Colon (tissue), 2 donors: ENCODE measurements around the gene MYLK4.
"Not testable (repeated sequence)": the region's sequence is repeated elsewhere in the genome, so short reads cannot be mapped to it uniquely, and the experiment has no call there.

ENCODE experiments used
- FAIRE-seq: peaks from 2 replicates; lab custom pipeline; 2012; peaks lifted over from hg19 to GRCh38; lab: Jason Lieb, UNC
- donor health status: control.
- donor health status: control.

Gene MYLK4

DNA sequence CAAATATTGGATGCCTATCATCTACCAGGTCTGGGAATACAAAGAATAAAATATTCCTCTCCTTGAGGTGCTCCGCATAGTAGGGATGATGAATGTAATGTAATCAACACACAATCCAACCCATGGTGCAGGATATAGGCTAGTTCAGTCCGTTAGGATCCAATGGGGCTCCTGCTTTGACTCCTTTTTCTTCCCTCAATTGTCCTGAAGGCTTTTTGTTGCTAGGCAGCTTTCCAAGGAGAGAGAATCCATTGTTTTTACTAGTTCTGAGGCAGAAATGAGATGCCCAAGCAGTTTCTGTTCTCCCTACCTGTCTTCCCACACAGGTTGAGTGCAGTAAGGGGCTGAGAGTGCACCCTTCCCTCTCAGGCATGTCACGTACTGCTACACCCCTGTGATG is 26.5 kb upstream of the MYLK4 start:
- no peak for FAIRE-seq

DNA sequence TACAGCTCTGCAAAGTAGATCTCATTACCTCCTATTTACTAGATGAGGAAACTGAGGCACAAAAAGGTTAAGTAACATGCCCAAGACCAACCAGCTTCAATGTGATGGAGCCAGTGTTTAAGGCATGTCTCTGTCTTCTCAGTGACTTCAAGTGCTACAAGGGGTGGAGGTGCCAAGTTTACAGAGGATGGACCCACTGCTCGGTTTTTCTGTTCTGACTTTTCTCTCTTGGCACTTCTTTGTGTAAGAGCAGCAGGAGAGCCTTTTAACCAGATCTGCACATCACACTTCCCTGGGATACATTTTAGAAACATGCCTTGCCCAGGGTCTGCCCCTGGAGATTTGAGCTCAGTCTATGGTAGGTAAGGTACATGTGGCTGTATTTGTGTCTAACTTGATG is 24.3 kb upstream of the MYLK4 start:
- no peak for FAIRE-seq

DNA sequence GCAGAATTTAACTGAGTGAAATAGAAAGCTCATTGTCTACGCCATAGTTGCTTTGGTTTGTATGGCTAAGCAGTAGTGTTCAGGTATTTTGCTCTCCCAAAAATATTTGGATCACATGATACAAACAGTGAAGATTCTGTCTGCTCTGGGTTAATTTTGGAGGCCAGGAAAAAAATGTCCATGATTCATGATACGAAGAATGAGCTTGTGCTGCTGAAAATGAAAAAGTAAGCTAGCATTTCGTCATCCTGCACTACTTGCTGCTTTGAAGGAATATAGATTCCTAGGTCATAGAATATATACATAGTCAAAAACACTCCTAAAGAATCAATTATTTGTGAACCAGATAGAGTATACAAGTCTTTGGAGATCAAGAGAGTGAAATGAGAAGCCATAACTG is 22.7 kb upstream of the MYLK4 start:
- no peak for FAIRE-seq

DNA sequence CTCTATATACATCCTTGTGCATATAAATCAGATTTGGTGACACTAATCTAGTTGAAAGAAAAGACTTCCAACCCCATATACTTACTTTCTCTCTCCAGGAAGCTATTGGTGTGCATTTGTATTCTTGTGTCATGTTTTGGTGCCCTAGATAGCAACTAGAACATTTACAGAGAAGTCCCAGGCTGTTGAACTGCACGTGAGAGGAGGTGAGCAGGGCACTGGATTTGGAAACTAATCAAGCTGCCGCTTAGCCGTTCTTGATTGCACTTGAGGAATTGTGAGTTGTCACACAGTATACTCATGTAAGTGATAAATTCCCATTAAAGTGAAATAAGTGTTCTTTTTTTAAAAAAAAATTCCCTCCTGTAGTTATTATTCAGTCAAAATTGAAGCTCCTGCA is 22.1 kb upstream of the MYLK4 start:
- no peak for FAIRE-seq

DNA sequence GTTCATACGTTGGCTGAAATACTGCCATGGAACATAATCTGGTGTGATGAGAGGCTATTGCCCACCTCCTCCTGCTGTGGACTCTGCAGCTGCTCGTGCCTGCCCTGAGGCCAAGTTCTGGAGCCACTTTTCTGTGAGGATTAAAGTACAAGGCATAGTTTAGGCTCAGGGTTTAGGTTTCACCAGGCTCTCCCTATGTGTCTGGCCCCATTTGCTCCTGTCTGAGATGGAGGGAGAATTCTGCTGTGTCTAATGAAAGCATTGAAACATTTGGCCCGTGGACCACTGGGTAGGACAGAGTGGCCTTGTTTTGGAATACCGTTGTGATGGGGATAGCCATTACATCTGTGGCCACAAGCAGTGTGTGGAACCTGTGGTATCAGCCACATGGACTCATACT is 20.4 kb upstream of the MYLK4 start:
- no peak for FAIRE-seq

DNA sequence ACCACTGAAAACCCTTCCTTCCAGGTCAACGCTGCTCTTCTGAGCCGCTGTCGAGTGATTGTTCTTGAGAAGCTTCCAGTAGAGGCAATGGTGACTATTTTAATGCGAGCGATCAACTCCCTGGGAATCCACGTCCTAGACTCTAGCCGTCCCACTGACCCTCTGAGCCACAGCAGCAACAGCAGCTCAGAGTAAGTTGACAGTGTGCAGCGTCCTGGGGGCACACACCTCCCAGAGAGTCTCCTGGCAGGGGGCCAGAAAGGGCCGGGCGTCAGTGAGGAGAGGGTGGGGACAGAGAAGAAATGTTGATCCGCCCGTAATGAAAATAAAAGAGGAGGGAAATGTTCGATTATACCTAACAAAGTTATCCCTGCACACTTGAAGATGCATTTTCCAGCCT is 19.4 kb upstream of the MYLK4 start:
- FAIRE-seq, result no peak

DNA sequence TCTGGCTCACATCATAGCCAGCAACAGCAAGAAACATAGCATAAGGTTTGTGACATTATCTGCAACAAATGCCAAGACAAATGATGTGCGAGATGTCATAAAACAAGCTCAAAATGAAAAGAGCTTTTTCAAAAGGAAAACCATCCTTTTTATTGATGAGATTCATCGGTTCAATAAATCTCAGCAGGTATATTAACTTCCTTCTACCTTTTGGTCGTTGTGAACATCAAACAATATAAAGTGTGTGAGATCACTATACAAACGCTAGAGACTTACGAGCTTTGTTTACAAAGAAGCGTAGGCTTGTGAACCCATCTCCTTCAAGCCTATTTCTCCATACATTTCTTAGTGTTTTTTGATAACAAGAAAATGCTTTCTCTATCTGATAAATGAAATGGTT is 18.0 kb upstream of the MYLK4 start:
- FAIRE-seq, result no peak

DNA sequence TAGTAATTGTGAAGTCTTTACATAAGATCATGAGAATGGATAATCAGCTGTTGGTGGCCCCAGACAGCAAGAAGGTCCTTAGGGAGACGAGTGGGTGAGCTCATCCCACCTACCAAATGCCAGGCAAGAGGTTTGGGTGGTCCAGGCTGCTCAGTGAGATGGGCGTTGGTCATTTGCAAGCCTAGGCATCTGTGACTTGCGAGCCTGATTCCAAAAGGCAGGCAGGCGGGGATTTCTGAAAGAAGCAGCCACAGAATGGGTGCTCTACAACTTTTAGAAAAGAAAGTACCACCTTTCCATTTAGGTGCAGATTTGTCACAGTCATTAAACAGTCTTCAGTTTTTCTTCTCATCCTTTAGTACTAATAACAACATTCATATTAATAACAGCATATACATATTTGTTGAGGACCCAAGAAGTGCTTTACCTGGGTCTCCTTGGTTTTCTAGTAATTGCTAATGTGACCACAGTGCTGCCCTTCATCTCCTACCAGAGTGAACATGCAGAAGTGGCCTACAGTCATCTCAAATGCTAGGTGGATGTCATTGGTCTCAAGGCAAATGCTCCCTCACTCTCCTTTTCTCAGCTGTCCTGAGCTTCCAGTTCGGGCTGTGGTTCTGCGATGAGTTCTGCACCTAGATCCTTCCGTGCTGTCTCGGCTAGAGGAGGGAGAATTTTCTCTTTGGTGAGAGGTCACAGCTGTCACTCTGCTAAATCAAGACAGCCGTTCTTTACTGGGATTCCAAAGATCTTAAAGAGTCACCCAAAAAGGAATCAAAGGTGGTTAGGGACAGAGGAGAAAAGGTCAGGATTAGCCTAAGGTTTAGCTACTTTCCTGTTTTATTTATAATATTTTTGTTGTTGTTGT is 17.2 kb upstream of the MYLK4 start:
- FAIRE-seq, result no peak

GRCh38 chr6:2766767-2767656 is 16.3 kb upstream of the MYLK4 start:
- FAIRE-seq, result no peak

DNA sequence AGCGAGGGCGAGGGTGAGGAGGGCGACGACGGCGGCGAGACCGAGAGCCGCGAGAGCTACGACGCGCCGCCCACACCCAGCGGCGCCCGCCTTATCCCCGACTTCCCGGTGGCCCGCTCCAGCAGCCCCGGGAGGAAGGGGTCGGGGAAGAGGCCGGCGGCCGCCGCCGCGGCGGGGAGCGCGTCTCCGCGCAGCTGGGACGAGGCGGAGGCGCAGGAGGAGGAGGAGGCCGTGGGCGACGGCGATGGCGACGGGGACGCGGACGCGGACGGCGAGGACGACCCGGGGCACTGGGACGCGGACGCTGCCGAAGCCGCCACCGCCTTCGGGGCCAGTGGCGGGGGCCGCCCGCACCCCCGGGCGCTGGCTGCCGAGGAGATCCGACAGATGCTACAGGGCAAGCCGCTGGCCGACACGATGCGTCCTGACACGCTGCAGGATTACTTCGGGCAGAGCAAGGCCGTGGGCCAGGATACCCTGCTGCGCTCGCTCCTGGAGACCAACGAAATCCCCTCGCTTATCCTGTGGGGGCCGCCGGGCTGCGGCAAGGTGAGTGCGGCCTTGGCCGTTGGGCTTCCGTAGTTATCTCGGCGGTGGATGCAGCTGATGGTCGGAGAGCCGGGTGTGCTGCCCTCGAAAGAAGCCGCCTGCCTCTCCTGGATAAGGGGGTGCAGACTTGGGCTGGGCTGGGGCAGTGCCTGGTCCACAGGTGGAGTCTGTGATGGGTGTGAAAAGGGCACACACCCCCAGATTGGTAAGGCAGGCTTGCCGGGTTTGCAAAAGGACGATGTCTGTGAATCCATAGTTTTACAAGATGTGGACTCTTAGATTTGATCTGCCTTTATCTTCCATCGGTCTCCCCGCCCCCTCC is 15.4 kb upstream of the MYLK4 start:
- no peak for FAIRE-seq

GRCh38 chr6:2765166-2765895 is 14.6 kb upstream of the MYLK4 start, which contains the start of gene WRNIP1:
WRNIP1 (plus strand) TSS chr6:2765393; CDS start chr6:2765623, 230 bp downstream.
- FAIRE-seq, result no peak

GRCh38 chr6:2764610-2765165 is 14.0 kb upstream of the MYLK4 start:
- FAIRE-seq, result no peak

DNA sequence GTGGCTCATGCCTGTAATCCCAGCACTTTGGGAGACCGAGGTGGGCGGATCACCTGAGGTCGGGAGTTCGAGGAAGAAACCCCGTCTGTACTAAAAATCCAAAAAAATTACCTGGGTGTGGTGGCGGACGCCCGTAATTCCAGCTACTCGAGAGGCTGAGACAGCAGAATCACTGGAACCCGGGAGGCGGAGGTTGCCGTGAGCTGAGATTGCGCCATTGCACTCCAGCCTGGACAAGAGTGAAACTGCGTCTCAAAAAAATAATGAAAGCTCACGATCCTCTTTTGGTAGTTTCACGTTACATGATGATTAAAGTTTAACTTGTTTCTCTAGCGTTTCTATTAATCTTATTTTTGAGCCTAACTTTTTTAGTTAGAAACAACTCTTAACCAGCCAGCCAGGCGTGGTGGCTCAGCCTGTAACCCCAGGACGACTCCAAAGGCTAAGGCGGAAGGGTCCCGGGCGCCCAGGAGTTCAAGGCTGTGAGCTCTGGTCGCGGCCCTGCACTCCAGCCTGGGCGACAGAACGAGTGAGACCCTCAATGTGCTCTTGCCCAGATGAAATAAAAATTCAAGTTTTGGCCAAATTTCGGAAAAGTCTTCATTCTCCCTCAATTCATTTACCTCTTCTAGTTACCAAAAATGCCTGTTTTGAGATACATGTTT is 13.3 kb upstream of the MYLK4 start:
- no peak for FAIRE-seq

- no peak for FAIRE-seq
These were observed 12.7 kb upstream of the MYLK4 start for GRCh38 chr6:2763345-2763841.

DNA sequence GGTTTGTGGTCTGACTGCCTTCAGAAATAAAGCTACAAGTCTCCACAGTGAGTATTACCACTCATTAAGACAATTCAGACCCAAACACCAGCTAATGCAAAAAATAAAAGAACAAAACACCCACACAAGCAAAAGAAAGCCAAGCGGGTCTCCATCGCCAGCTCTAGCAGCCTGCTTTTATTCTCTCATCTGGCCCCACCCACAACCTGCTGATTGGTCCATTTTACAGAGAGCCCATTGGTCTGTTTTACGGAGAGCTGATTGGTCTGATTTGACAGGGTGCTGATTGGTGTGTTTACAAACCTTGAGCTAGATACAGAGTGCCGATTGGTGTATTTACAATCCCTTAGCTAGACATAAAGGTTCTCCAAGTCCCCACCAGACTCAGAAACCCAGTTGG is 12.1 kb upstream of the MYLK4 start:
- not testable (repeated sequence) for FAIRE-seq

- no peak for FAIRE-seq
These were observed 10.4 kb upstream of the MYLK4 start for GRCh38 chr6:2760882-2761842.

DNA sequence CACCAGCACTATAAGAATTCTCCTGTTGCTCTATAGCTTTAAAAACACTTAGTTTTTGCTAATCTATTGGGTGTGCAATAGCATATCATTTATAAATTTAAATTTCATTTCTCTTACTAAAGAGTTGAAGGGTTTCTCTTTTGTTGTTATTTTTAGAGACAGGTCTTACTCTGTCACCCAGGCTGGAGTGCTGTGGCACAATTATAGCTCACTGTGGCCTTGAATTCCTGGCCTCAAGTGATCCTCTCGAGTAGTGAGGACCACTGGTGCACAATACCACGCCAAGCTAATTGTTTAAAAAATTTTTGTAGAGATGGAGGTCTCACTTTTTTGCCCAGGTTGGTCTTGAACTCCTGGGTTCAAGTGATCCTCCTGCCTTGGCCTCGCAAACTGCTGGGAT is 8.3 kb upstream of the MYLK4 start:
- FAIRE-seq, result no peak

DNA sequence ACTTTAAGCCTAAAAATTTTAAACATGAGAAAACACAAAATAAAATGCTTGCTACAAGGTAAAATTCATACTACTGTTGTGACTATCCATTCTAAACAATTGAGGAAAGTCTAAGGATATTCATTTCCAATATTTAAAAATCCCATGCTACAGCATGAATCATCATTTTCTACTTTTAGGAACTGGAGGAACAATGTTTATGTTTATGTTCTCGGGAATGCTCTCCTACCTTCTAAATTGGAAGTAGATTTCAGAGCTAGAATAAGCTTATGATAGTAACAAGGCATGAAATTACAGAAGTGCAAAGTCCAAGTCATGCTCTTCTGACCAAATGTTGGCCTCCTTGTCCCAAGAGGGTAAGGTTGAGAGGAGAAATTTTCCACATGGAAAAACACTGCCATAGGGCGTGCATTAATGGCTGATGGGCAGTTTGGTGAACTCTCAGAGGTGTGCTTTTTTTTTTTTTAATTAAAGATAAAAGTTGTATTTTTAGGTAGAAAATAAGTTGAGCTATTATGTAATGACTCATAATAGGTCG is 6.0 kb upstream of the MYLK4 start:
- no peak for FAIRE-seq

- FAIRE-seq, result no peak
These were observed 5.5 kb upstream of the MYLK4 start for GRCh38 chr6:2756241-2756640.
